Measurements from ENCODE around the gene ING2.
A peak's percentile ranks its signal among the peaks of the same experiment; 100 is the strongest.
"Not testable (repeated sequence)": the region's sequence is repeated elsewhere in the genome, so short reads cannot be mapped to it uniquely, and the experiment has no call there.

The ING2 gene

DNA sequence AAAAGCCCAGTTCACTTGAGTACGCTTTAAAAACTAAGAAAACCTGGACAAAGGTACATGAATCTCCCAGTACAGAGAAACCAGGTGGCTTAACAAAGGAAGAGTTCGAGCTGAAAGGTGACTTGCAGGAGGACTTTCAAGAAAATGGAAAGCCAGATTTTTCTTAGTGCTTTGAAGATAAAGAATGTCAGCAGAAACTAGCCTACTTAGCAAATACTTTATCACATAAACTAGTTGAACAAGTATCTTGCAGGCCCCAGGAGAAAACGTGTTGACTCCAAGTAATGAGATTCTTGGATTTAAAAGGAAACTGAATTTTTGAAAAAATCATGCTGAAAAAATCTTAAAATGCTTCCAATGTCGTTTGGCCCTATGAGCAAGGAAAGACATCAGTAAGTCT, 34.0 kb upstream of the ING2 start:
- no peak overlapping the region for H3K27ac ChIP-seq (ENCODE audit: insufficient read depth, low read length, poor library complexity, severe bottlenecking)
- no peaks in the 10 kb centered on the region for H3K36me3 ChIP-seq (ENCODE audit: control insufficient read depth, insufficient read depth, low read length)
- no peaks in the 10 kb centered on the region for H3K9me3 ChIP-seq (ENCODE audit: control insufficient read depth, low read length)
- no peak for DNase-seq
- no peak overlapping the region for H3K4me3 ChIP-seq (ENCODE audit: insufficient read depth, low read depth, low read length, poor library complexity, severe bottlenecking)
- H3K4me1 ChIP-seq (ENCODE audit: control insufficient read depth, insufficient read depth, low read length, poor library complexity, severe bottlenecking), result no peaks in the 10 kb centered on the region
- H3K27me3 ChIP-seq (replicated peaks; ENCODE audit: control insufficient read depth, insufficient read depth, low read length, poor library complexity, severe bottlenecking), result no peaks in the 10 kb centered on the region

DNA sequence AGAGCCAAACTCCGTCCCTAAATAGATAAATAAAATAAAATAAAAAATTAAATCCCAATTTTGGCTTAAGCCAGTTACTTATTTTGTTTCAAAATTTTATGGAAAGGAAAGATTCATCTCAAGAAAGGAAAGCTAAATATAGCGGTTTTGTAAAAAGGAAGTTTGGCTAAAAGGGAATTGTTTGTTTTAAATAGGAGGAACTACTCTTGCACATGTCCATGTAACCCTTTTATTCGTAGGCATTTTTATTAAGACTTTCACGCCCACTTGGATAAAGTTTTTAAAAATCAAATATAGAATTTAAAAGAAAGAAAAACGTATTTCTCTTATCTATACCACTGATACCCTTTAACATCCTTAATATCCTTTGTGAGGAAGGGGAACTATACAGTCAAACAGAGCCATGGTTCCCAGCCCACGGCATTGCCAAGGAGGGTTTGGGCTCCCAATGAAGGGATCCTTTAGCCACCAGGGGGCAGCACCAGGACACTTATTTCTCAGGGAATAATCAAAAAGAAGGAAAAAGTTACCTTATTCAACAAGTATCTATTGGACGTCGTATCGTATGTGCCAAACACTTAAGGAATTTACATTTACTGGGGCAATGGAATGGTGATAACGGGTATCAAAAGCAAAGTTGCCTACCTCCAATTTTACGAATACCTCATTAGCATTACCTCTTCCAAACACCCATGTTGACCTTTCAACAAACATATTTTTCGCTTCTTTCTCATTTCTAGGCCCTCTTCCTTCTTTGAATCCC, 32.7 kb upstream of the ING2 start:
- Histone ChIP-seq H3K36me3 (ENCODE audit: control insufficient read depth, insufficient read depth, low read length) (no peaks in the 10 kb centered on the region), H3K27me3 (replicated peaks; ENCODE audit: control insufficient read depth, insufficient read depth, low read length, poor library complexity, severe bottlenecking) (no peaks in the 10 kb centered on the region), H3K9me3 (ENCODE audit: control insufficient read depth, low read length) (no peaks in the 10 kb centered on the region), H3K27ac (ENCODE audit: insufficient read depth, low read length, poor library complexity, severe bottlenecking) (no peak overlapping the region), H3K4me3 (ENCODE audit: insufficient read depth, low read depth, low read length, poor library complexity, severe bottlenecking) (no peak overlapping the region), H3K4me1 (ENCODE audit: control insufficient read depth, insufficient read depth, low read length, poor library complexity, severe bottlenecking) (no peaks in the 10 kb centered on the region)
- DNase-seq, result peak; percentile 43 to 68 (median 62)

DNA sequence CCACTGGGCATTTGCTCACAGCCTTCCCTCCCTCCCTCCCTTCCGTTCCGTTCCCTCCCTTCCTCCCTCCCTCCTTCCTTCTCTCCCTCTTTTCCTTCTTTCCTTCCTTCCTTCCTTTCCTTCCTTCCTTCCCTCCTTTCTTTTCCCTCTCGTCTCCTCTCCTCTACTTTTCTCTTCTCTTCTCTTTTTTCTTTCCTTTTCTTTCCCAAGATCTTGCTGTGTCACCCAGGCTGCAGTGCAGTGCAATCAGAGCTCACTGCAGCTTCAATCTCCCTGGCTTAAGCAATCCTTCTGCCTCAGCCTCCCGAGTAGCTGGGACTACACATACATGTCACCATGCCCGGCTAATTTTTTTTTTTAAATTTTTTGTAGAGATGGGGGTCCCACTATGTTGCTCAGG, 26.7 kb upstream of the ING2 start:
- Histone ChIP-seq H3K4me3 (ENCODE audit: insufficient read depth, low read depth, low read length, poor library complexity, severe bottlenecking) (no peak overlapping the region), H3K27me3 (replicated peaks; ENCODE audit: control insufficient read depth, insufficient read depth, low read length, poor library complexity, severe bottlenecking) (no peaks in the 10 kb centered on the region)
- DNase-seq, result no peak

DNA sequence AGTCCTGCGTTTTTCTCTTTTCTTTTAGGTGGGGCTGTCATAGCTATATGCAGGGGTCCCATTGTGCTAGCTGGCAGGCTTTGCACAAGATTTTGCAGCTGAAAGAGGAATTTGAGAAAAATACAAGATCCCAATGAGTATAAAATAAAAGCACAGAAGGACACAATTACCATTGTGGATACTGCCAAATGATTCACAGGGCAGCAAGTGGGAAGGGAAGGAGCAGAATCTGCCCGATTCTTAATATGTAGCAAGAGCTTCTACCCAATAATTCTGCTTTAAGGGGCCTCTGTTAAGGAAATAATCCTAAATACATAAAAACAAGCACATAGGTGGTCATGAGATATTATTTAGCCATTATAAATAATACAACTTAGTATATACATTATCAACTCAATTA, 25.9 kb upstream of the ING2 start:
- H3K4me3 ChIP-seq (ENCODE audit: insufficient read depth, low read depth, low read length, poor library complexity, severe bottlenecking), result no peak overlapping the region
- DNase-seq, result no peak
- H3K4me1 ChIP-seq (ENCODE audit: control insufficient read depth, insufficient read depth, low read length, poor library complexity, severe bottlenecking), result no peaks in the 10 kb centered on the region
- no peaks in the 10 kb centered on the region for H3K9me3 ChIP-seq (ENCODE audit: control insufficient read depth, low read length)
- H3K27ac ChIP-seq (ENCODE audit: insufficient read depth, low read length, poor library complexity, severe bottlenecking), result no peak overlapping the region
- H3K36me3 ChIP-seq (ENCODE audit: control insufficient read depth, insufficient read depth, low read length), result no peaks in the 10 kb centered on the region
- H3K27me3 ChIP-seq (replicated peaks; ENCODE audit: control insufficient read depth, insufficient read depth, low read length, poor library complexity, severe bottlenecking), result no peaks in the 10 kb centered on the region

More for the DNA sequence above, 26.7 kb upstream of the ING2 start:
- Histone ChIP-seq H3K4me1 (ENCODE audit: control insufficient read depth, insufficient read depth, low read length, poor library complexity, severe bottlenecking) (no peaks in the 10 kb centered on the region), H3K9me3 (ENCODE audit: control insufficient read depth, low read length) (no peaks in the 10 kb centered on the region), H3K36me3 (ENCODE audit: control insufficient read depth, insufficient read depth, low read length) (no peaks in the 10 kb centered on the region), H3K27ac (ENCODE audit: insufficient read depth, low read length, poor library complexity, severe bottlenecking) (no peak overlapping the region)

DNA sequence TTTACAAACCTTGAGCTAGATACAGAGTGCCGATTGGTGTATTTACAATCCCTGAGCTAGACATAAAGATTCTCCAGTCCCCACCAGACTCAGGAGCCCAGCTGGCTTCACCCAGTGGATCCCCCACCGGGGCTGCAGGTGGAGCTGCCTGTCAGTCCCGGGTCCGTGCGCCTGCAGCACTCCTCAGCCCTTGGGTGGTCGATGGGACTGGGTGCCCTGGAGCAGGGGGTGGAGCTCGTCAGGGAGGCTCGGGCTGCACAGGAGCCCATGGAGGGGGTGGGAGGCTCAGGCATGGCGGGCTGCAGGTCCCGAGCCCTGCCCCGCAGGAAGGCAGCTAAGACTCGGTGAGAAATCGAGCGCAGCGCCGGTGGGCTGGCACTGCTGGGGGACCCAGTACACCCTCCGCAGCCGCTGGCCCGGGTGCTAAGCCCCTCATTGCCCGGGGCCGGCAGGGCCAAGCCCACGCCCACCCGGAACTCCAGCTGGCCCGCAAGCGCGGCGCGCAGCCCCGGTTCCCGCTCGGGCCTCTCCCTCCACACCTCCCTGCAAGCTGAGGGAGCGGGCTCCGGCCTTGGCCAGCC, 22.3 kb upstream of the ING2 start:
- not testable (repeated sequence) for H3K27me3 ChIP-seq (replicated peaks; ENCODE audit: control insufficient read depth, insufficient read depth, low read length, poor library complexity, severe bottlenecking); DNase-seq; H3K9me3 ChIP-seq (ENCODE audit: control insufficient read depth, low read length); H3K27ac ChIP-seq (ENCODE audit: insufficient read depth, low read length, poor library complexity, severe bottlenecking); H3K4me1 ChIP-seq (ENCODE audit: control insufficient read depth, insufficient read depth, low read length, poor library complexity, severe bottlenecking); H3K36me3 ChIP-seq (ENCODE audit: control insufficient read depth, insufficient read depth, low read length); H3K4me3 ChIP-seq (ENCODE audit: insufficient read depth, low read depth, low read length, poor library complexity, severe bottlenecking)

DNA sequence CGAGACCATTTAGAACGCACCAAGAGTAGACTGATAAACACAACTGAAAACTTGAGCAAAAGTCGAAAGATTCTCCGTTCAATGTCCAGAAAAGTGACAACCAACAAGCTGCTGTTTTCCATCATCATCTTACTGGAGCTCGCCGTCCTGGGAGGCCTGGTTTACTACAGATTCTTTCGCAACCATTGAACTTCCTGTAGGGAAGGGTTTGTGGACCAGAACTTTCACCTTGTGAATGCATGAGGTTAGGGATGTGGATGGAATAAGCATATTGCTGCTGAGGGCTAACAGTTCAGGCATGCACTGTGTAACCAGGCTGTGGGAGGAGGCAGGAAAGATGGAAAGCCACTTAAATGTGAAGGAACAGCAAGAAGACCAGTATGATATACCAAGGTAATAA, 20.9 kb upstream of the ING2 start:
- no peaks in the 10 kb centered on the region for H3K4me1 ChIP-seq (ENCODE audit: control insufficient read depth, insufficient read depth, low read length, poor library complexity, severe bottlenecking)
- no peak overlapping the region for H3K27ac ChIP-seq (ENCODE audit: insufficient read depth, low read length, poor library complexity, severe bottlenecking)
- H3K27me3 ChIP-seq (replicated peaks; ENCODE audit: control insufficient read depth, insufficient read depth, low read length, poor library complexity, severe bottlenecking), result no peaks in the 10 kb centered on the region
- H3K4me3 ChIP-seq (ENCODE audit: insufficient read depth, low read depth, low read length, poor library complexity, severe bottlenecking), result no peak overlapping the region
- no peaks in the 10 kb centered on the region for H3K9me3 ChIP-seq (ENCODE audit: control insufficient read depth, low read length)
- H3K36me3 ChIP-seq (ENCODE audit: control insufficient read depth, insufficient read depth, low read length), result no peaks in the 10 kb centered on the region
- no peak for DNase-seq

DNA sequence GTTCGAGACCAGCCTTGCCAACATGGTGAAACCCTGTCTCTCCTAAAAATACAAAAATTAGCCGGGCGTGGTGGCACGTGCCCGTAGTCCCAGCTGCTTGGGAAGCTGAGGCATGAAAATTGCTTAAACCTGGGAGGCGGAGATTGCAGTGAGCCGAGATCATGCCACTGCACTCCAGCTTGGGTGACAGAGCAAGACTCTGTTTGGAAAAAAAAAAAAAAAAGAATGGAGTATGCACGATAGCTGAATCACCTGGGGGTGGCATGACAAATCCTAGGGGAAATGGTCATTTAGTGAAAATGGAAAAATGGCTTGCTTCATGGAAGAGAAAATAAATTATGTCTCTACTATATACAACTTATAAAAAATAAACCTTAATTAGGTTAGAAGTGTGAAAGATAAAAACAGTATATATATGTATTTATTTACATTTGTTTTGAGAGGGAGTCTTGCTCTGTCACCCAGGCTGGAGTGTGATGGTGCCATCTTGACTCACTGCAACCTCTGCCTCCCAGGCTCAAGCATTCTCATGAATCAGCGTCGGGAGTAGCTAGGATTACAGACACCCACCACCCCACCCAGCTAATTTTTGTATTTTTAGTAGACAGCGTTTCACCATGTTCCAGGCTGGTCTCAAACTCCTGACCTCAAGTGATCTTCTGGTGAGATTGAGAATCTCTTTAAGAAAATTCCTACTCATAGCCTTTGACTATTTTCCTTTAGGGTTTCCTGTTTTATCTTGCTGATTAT, 19.3 kb upstream of the ING2 start:
- Histone ChIP-seq H3K9me3 (ENCODE audit: control insufficient read depth, low read length) (no peaks in the 10 kb centered on the region), H3K27me3 (replicated peaks; ENCODE audit: control insufficient read depth, insufficient read depth, low read length, poor library complexity, severe bottlenecking) (no peaks in the 10 kb centered on the region), H3K36me3 (ENCODE audit: control insufficient read depth, insufficient read depth, low read length) (no peaks in the 10 kb centered on the region), H3K4me3 (ENCODE audit: insufficient read depth, low read depth, low read length, poor library complexity, severe bottlenecking) (no peak overlapping the region), H3K27ac (ENCODE audit: insufficient read depth, low read length, poor library complexity, severe bottlenecking) (no peak overlapping the region), H3K4me1 (ENCODE audit: control insufficient read depth, insufficient read depth, low read length, poor library complexity, severe bottlenecking) (no peaks in the 10 kb centered on the region)
- no peak for DNase-seq

DNA sequence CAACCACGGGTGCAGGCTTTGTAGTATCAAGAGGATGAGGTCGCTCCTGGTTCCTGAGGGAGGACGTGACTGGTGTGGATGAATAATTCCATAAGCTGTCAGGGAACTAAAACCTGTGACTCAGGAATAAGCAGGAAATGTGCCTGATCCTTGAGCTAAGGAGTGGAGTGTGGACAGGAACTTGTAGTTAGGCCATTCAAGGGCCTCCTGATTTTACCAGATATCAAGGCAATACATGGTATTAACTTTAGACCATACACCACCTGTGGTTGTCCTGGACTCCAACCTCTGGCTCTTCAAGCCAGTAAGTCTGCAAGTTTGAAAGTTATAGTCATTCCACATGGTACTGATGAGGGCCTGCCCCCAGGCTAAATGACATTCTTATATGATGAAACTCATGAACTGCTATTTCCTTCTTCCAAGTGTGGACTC, 12.1 kb upstream of the ING2 start:
- no peak overlapping the region for H3K4me3 ChIP-seq (ENCODE audit: insufficient read depth, low read depth, low read length, poor library complexity, severe bottlenecking)
- DNase-seq, result no peak
- H3K9me3 ChIP-seq (ENCODE audit: control insufficient read depth, low read length), result no peaks in the 10 kb centered on the region
- no peaks in the 10 kb centered on the region for H3K27me3 ChIP-seq (replicated peaks; ENCODE audit: control insufficient read depth, insufficient read depth, low read length, poor library complexity, severe bottlenecking)
- H3K36me3 ChIP-seq (ENCODE audit: control insufficient read depth, insufficient read depth, low read length), result no peaks in the 10 kb centered on the region
- no peak overlapping the region for H3K27ac ChIP-seq (ENCODE audit: insufficient read depth, low read length, poor library complexity, severe bottlenecking)
- H3K4me1 ChIP-seq (ENCODE audit: control insufficient read depth, insufficient read depth, low read length, poor library complexity, severe bottlenecking), result no peaks in the 10 kb centered on the region

DNA sequence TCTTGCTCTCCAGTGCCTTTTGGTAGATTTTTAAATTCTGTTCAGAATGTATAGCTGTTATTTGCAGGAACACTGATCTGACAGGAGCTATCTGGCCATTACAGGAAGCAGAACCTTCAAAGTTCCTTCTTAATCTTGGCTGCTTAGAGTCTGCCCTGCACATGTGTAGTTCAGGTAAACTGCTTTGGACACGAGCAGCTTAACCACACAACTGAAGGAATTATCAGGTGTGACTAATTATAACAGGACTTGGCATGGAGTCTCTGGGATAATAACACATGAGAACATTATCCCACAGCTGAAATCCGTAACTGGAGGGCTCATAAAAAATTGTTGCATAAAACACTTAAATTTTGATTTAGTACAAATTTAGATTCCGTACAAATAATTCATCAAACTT, 11.6 kb upstream of the ING2 start:
- no peaks in the 10 kb centered on the region for H3K36me3 ChIP-seq (ENCODE audit: control insufficient read depth, insufficient read depth, low read length)
- no peak overlapping the region for H3K27ac ChIP-seq (ENCODE audit: insufficient read depth, low read length, poor library complexity, severe bottlenecking)
- H3K4me3 ChIP-seq (ENCODE audit: insufficient read depth, low read depth, low read length, poor library complexity, severe bottlenecking), result no peak overlapping the region
- no peaks in the 10 kb centered on the region for H3K9me3 ChIP-seq (ENCODE audit: control insufficient read depth, low read length)
- H3K4me1 ChIP-seq (ENCODE audit: control insufficient read depth, insufficient read depth, low read length, poor library complexity, severe bottlenecking), result no peaks in the 10 kb centered on the region
- no peak for DNase-seq
- H3K27me3 ChIP-seq (replicated peaks; ENCODE audit: control insufficient read depth, insufficient read depth, low read length, poor library complexity, severe bottlenecking), result no peaks in the 10 kb centered on the region

DNA sequence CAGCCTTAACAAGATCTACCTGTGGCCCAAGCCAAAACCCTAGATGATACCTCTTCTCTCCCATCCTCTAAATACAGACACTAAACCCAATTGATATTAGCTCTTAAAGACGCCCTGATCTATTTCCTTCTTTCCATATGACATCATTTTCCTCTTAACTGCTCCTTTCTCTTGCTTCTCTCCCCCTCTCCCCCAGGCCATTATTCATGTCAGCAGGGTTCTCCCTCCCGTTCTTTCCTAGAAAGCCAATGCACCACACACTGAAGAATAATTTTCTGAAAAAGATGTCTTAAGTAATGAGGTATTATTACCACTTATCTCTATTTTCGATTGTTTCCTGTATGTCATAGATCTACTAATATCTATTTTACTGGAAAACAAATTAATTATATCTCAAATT, 9.7 kb upstream of the ING2 start:
- Histone ChIP-seq H3K4me1 (ENCODE audit: control insufficient read depth, insufficient read depth, low read length, poor library complexity, severe bottlenecking) (no peaks in the 10 kb centered on the region), H3K36me3 (ENCODE audit: control insufficient read depth, insufficient read depth, low read length) (no peaks in the 10 kb centered on the region), H3K4me3 (ENCODE audit: insufficient read depth, low read depth, low read length, poor library complexity, severe bottlenecking) (no peak overlapping the region), H3K27me3 (replicated peaks; ENCODE audit: control insufficient read depth, insufficient read depth, low read length, poor library complexity, severe bottlenecking) (no peaks in the 10 kb centered on the region), H3K9me3 (ENCODE audit: control insufficient read depth, low read length) (no peaks in the 10 kb centered on the region), H3K27ac (ENCODE audit: insufficient read depth, low read length, poor library complexity, severe bottlenecking) (no peak overlapping the region)
- no peak for DNase-seq

All from effector memory CD4-positive, alpha-beta T cell (primary cell).